H1 (cell line): ENCODE measurements around the gene PRDX2. TPM values are rescaled to one million over a fixed set of nuclear protein-coding genes. Genes with fewer than 3 reads are reported as not detected.

Source experiments
- CTCF ChIA-PET: fragments of 300-600 bp; sonication (Branson Sonifier 250); formaldehyde crosslinking; loops from one replicate; lab custom pipeline; 2021; ENCODE audit not compliant: partially characterized antibody; lab: Charles Lee
- POLR2A ChIA-PET: fragments of 300-600 bp; sonication (Branson Sonifier 250); formaldehyde crosslinking; loops from one replicate; lab custom pipeline; 2021; ENCODE audit warnings: inconsistent platforms; ENCODE audit not compliant: partially characterized antibody; lab: Charles Lee
- DNase-seq, 2 experiments: peaks; one replicate each; pipeline versions ENCODE4 v3.0.0 to v3.0.0-alpha.2; 2010 to 2022; ENCODE audit warnings: low spot score in 2 of 2, low read depth in 1 of 2, mixed read lengths in 1 of 2
- FAIRE-seq: peaks from 2 replicates; lab custom pipeline; 2011; peaks lifted over from hg19 to GRCh38; lab: Jason Lieb, UNC
- H2AFZ ChIP-seq: 2 replicates; pipeline ENCODE4 v1.8.1; 2012; ENCODE audit warnings: low read length, inconsistent platforms
- H2AK5ac ChIP-seq: 2 replicates; pipeline ENCODE4 v1.6.1; 2013; ENCODE audit warnings: low read depth, low read length
- H2BK120ac ChIP-seq: replicated peaks from 2 replicates; pipeline ENCODE3; 2013; ENCODE audit warnings: low read depth, low read length, inconsistent platforms
- H2BK12ac ChIP-seq: 2 replicates; pipeline ENCODE4 v1.6.1; 2013; ENCODE audit warnings: low read depth, low read length
- H2BK15ac ChIP-seq: 2 replicates; pipeline ENCODE4 v1.6.1; 2013; ENCODE audit warnings: low read length
- H2BK20ac ChIP-seq: 2 replicates; pipeline ENCODE4 v1.6.1; 2013; ENCODE audit warnings: low read length
- H2BK5ac ChIP-seq: 2 replicates; pipeline ENCODE4 v1.6.1; 2013; ENCODE audit warnings: low read depth, low read length
- H3K14ac ChIP-seq: 2 replicates; pipeline ENCODE4 v1.6.1; 2013; ENCODE audit warnings: inconsistent platforms; ENCODE audit not compliant: insufficient read length
- H3K18ac ChIP-seq: 2 replicates; pipeline ENCODE4 v1.6.1; 2013; ENCODE audit warnings: low read length; ENCODE audit errors: extremely low read depth
- H3K23ac ChIP-seq: 2 replicates; pipeline ENCODE4 v1.6.1; 2013; ENCODE audit warnings: inconsistent platforms; ENCODE audit not compliant: insufficient read length
- H3K23me2 ChIP-seq: 2 replicates; pipeline ENCODE4 v1.6.1; 2013; ENCODE audit warnings: low read depth, low read length
- H3K27ac ChIP-seq: 2 replicates; pipeline ENCODE4 v1.6.1; 2011; ENCODE audit warnings: low read depth, low read length, inconsistent platforms
- H3K27me3 ChIP-seq, 4 experiments: replicated peaks in 1 of 4; 1 replicate in 1 of 4; 2 replicates in 3 of 4; pipeline versions ENCODE4 v1.6.1 to v1.8.1; 2011 to 2013; ENCODE audit warnings: low read length in 3 of 4, mild to moderate bottlenecking in 3 of 4, inconsistent platforms in 2 of 4, mixed read lengths in 2 of 4, moderate library complexity in 1 of 4; ENCODE audit not compliant: control insufficient read depth in 3 of 4, insufficient read depth in 3 of 4; ENCODE audit errors: extremely low read depth in 1 of 4
- H3K36me3 ChIP-seq, 4 experiments: 2 replicates each; pipeline versions ENCODE4 v1.6.1 to v1.8.1; 2011 to 2013; ENCODE audit warnings: mild to moderate bottlenecking in 4 of 4, low read length in 3 of 4, moderate library complexity in 2 of 4, control low read depth in 1 of 4, inconsistent platforms in 1 of 4; ENCODE audit not compliant: insufficient read depth in 4 of 4, control insufficient read depth in 2 of 4
- H3K4ac ChIP-seq: replicated peaks from 2 replicates; pipeline ENCODE3; 2013; ENCODE audit warnings: low read length, low read depth, mixed read lengths, inconsistent platforms; ENCODE audit not compliant: insufficient read length
- H3K4me1 ChIP-seq, 4 experiments: replicated peaks in 1 of 4; 1 replicate in 1 of 4; 2 replicates in 3 of 4; pipeline versions ENCODE4 v1.6.1 to v1.8.1; 2011 to 2013; ENCODE audit warnings: low read length in 3 of 4, inconsistent platforms in 2 of 4, mixed read lengths in 1 of 4; ENCODE audit not compliant: insufficient read depth in 4 of 4, control insufficient read depth in 3 of 4
- H3K4me2 ChIP-seq, 2 experiments: 2 replicates each; pipeline versions ENCODE4 v1.6.1 to v1.8.1; 2011 to 2013; ENCODE audit warnings: low read depth in 2 of 2, low read length in 2 of 2, control low read depth in 1 of 2, inconsistent platforms in 1 of 2, mild to moderate bottlenecking in 1 of 2; ENCODE audit not compliant: insufficient read depth in 1 of 2
- H3K4me3 ChIP-seq, 4 experiments: fragments of 200-600, 300-600 bp in 1 of 4; sonication (generic), shearing (Covaris generic), sonication (Bioruptor Twin) in 1 of 4; 2 replicates each; pipeline versions ENCODE4 v1.5.1 to v1.8.1; 2011 to 2016; ENCODE audit warnings: low read length in 4 of 4, low read depth in 3 of 4, control low read depth in 2 of 4, inconsistent platforms in 2 of 4, mild to moderate bottlenecking in 2 of 4, mixed read lengths in 1 of 4, moderate library complexity in 1 of 4; ENCODE audit not compliant: insufficient read depth in 2 of 4; ENCODE audit errors: extremely low read depth in 1 of 4
- H3K56ac ChIP-seq: replicated peaks from 2 replicates; pipeline ENCODE3; 2013; ENCODE audit warnings: low read depth, mild to moderate bottlenecking, mixed read lengths, low read length, inconsistent platforms; ENCODE audit not compliant: insufficient read length
- H3K79me1 ChIP-seq: 2 replicates; pipeline ENCODE4 v1.6.1; 2013; ENCODE audit warnings: low read depth, low read length, control low read depth
- H3K79me2 ChIP-seq, 2 experiments: 2 replicates each; pipeline versions ENCODE4 v1.6.1 to v1.8.1; 2012 to 2013; ENCODE audit warnings: low read length in 2 of 2, mild to moderate bottlenecking in 2 of 2, inconsistent platforms in 1 of 2; ENCODE audit not compliant: insufficient read depth in 2 of 2, control insufficient read depth in 1 of 2
- H3K9ac ChIP-seq, 4 experiments: replicated peaks in 1 of 4; 1 replicate in 1 of 4; 2 replicates in 3 of 4; pipeline versions ENCODE4 v1.6.1 to v1.8.1; 2011 to 2013; ENCODE audit warnings: low read depth in 3 of 4, low read length in 3 of 4, control low read depth in 2 of 4, mild to moderate bottlenecking in 2 of 4, moderate library complexity in 2 of 4, inconsistent platforms in 1 of 4; ENCODE audit errors: extremely low read depth in 1 of 4
- H3K9me3 ChIP-seq, 2 experiments: 2 replicates each; pipeline versions ENCODE4 v1.6.1 to v1.8.1; 2012 to 2013; ENCODE audit warnings: mild to moderate bottlenecking in 2 of 2, moderate library complexity in 2 of 2, control low read depth in 1 of 2, inconsistent platforms in 1 of 2, low read depth in 1 of 2, low read length in 1 of 2, mixed read lengths in 1 of 2; ENCODE audit not compliant: insufficient read depth in 2 of 2
- H4K20me1 ChIP-seq, 2 experiments: replicated peaks in 1 of 2; 2 replicates each; pipeline versions ENCODE3 to v1.8.1; 2011 to 2013; ENCODE audit warnings: inconsistent platforms in 2 of 2, low read length in 2 of 2, mild to moderate bottlenecking in 1 of 2; ENCODE audit not compliant: insufficient read depth in 2 of 2, control insufficient read depth in 1 of 2
- H4K5ac ChIP-seq: 2 replicates; pipeline ENCODE4 v1.6.1; 2013; ENCODE audit warnings: low read length, low read depth, mixed read lengths, inconsistent platforms; ENCODE audit not compliant: insufficient read length
- H4K8ac ChIP-seq: 2 replicates; pipeline ENCODE4 v1.8.0; 2013; ENCODE audit warnings: mild to moderate bottlenecking, moderate library complexity, low read length, inconsistent platforms; ENCODE audit not compliant: insufficient read depth; ENCODE audit errors: extremely low read depth
- H4K91ac ChIP-seq: replicated peaks from 2 replicates; pipeline ENCODE3; 2013; ENCODE audit warnings: low read length, mixed read lengths, inconsistent platforms; ENCODE audit not compliant: insufficient read length
- BRCA1 ChIP-seq: IDR thresholded peaks from 2 replicates; pipeline ENCODE4 v1.6.1; 2012; ENCODE audit warnings: low read depth, low read length, improper control_type of control experiment
- CREB1 ChIP-seq: IDR thresholded peaks from 2 replicates; pipeline ENCODE4 v1.6.1; 2012; ENCODE audit warnings: inconsistent platforms
- MAFK ChIP-seq: IDR thresholded peaks from 2 replicates; pipeline ENCODE4 v1.6.1; 2012; ENCODE audit warnings: low read depth, mild to moderate bottlenecking, improper control_type of control experiment, low read length
- NRF1 ChIP-seq: IDR thresholded peaks from 2 replicates; pipeline ENCODE4 v1.6.1; 2011; ENCODE audit warnings: mild to moderate bottlenecking, low read depth, low read length, improper control_type of control experiment
- WGBS, 2 experiments: shearing (Covaris generic) in 1 of 2; methylation state at CpG; one replicate each; pipeline versions ENCODE4 v1.1.6 to v1.1.7; 2013 to 2015; ENCODE audit warnings: low lambda C conversion rate in 2 of 2, mixed read lengths in 2 of 2, inconsistent platforms in 1 of 2, low coverage in 1 of 2, missing lambda C conversion rate in 1 of 2; ENCODE audit not compliant: insufficient replicate concordance in 2 of 2, insufficient coverage in 1 of 2, insufficient read length in 1 of 2; ENCODE audit errors: extremely low coverage in 1 of 2, missing lambda C conversion rate in 1 of 2; 5-methylcytosine and 5-hydroxymethylcytosine counted together
- polyA plus RNA-seq, 7 experiments: library from polyadenylated mRNA; depleted of rRNA in 3 of 7; stranded (reverse) in 5 of 7; unstranded in 2 of 7; fragments of >200 nt in 5 of 7; fragments of 200-250 nt in 2 of 7; gene quantifications; 1 replicate in 5 of 7; 2 replicates in 1 of 7; 4 replicates in 1 of 7; pipeline versions ENCODE4 v1.2.1 to v1.2.3, GENCODE V29; 2011 to 2013; ENCODE audit warnings: missing spikeins in 2 of 7, mixed read lengths in 2 of 7
- total RNA-seq: library from RNA; stranded (reverse); fragmentation: NEBNext Ultra II Directional; extraction: Animal tissue kit (Norgen Biotek cat#: 25700); gene quantifications from 2 replicates; pipeline ENCODE4 v1.2.1, GENCODE V29; 2021

PRDX2 gene
- total and polyA plus RNA-seq, 2 of the 8 experiments (the other 6 are each of a cell fraction or from before 2014, with no cell fraction given): 380 to 748 TPM

DNA sequence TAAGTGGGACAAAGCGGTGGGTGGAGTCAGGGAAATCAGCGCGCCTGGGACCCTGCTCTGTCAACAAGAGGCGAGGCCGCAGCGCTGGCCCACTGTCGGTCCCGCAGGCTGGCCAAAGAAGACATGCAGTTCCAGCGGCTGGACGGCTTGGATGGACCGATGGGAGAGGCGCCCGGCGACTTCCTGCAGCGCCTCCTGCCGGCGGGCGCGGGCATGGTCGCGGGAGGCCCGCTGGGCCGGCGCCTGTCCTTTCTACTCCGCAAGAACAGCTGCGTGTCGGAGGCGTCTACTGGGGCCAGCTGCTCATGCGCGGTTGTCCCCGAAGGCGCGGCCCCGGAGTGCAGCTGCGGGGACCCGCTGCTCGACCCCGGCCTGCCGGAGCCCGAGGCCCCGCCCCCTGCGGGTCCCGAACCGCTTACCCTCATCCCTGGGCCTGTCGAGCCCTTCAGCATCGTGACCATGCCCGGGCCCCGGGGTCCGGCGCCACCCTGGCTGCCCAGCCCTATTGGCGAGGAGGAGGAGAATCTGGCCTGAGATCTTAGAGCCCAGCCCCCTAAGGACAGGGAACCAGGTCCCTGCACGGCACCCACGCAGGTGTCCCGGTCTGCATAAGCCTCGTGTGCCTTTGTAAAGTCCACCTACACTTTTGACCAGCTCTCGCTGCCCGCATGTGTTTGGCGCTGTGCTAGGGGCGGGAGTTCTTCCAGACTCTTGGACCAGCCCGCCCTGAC is 43.9 kb downstream of the PRDX2 start:
- H3K4me1 ChIP-seq: peaks cover 0 to 6% (median 2%) of the 10 kb centered on the region in 4 experiments; a peak in 3 of 7 replicates
- no peak overlapping the region for H2BK120ac ChIP-seq
- H3K27ac ChIP-seq: no peak overlapping the region
- H3K79me1 ChIP-seq: no peaks in the 10 kb centered on the region
- peak overlapping the region in 2 of 4 experiments; percentile 25 to 38; a peak in 2 of 7 replicates for H3K9ac ChIP-seq
- H3K23ac ChIP-seq: no peak overlapping the region
- H3K4me2 ChIP-seq: peak overlapping the region; percentile 2 to 86
- FAIRE-seq (no peak), DNase-seq (peak; percentile 83 to 95)
- no peaks in the 10 kb centered on the region; a peak in 1 of 7 replicates for H3K27me3 ChIP-seq
- peaks cover 1 to 3% (median 3%) of the 10 kb centered on the region in 4 experiments; a peak in 4 of 8 replicates for H3K36me3 ChIP-seq
- H3K9me3 ChIP-seq: no peaks in the 10 kb centered on the region
- no peak overlapping the region for H2BK15ac ChIP-seq
- H2AFZ ChIP-seq: 0 out of 2 replicates have a peak overlapping the region, but pooled peaks have one; percentile 84
- POLR2A ChIA-PET: interaction anchor here (0.6 to 6.5 kb wide), 21 partner anchors 8 to 80 kb away, joined by 3 to 50 read pairs (median 4); partner anchors contain the start of genes DHPS, GET3, PRDX2 and RTBDN
- no peak overlapping the region for H4K5ac ChIP-seq
- H3K56ac ChIP-seq: no peak overlapping the region
- peak overlapping the region; percentile 12 to 59 (median 27); a peak in 6 of 8 replicates for H3K4me3 ChIP-seq
- no peak overlapping the region for H4K91ac ChIP-seq
- 7% methylated on average over 60 of the region's 60 CpGs; no CpG with 5 or more reads in 1 of the 2 experiments for WGBS, 2 experiments
- H3K14ac ChIP-seq: no peak overlapping the region
- no peak overlapping the region for H2BK12ac ChIP-seq
- H2BK20ac ChIP-seq: no peak overlapping the region
- CTCF ChIA-PET: interaction anchor here (0.8 to 17.5 kb wide), 13 partner anchors 9 to 116 kb away, joined by 3 to 288 read pairs (median 11); partner anchors contain the start of genes GET3, HOOK2, JUNB and PRDX2
- H2BK5ac ChIP-seq: no peak overlapping the region
- H3K18ac ChIP-seq: peak overlapping the region; percentile 32; the same call in 1 of the 2 replicates
- no peak overlapping the region for H3K4ac ChIP-seq
- H4K20me1 ChIP-seq: no peaks in the 10 kb centered on the region
- peak overlapping the region; percentile 62; the same call in 1 of the 2 replicates for H4K8ac ChIP-seq
- peaks cover 2% of the 10 kb centered on the region; the same call in 1 of the 2 replicates for H3K23me2 ChIP-seq
- no peak overlapping the region for H2AK5ac ChIP-seq
- H3K79me2 ChIP-seq: no peaks in the 10 kb centered on the region
- TF ChIP-seq BRCA1 (no peak), MAFK (no peak), NRF1 (peak; percentile 48; the same call in 1 of the 2 replicates), CREB1 (peak; percentile 52)
